Islet precursor cell (in vitro differentiated cells): ENCODE results near the gene ZFP1.
"Not testable (repeated sequence)": the region's sequence is repeated elsewhere in the genome, so short reads cannot be mapped to it uniquely, and the experiment has no call there.

Experiments used
- DNase-seq: peaks from one replicate; pipeline ENCODE4 v3.0.0-alpha.2; 2018

The ZFP1 gene

DNA sequence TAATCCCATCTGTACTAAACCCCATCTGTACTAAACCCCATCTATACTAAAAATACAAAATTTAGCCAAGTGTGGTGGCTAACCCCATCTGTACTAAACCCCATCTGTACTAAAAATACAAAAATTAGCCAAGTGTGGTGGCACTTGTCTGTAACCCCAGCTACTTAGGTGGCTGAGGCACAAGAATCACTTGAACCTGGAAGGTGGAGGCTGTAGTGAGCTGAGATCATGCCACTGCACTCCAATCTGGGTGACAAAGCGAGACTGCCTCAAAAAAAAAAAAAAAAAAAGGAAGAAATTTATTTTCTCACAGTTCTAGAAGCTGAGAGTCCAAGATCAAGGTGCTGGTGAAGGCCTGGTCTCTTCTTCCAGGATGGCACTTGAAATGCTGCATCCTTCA lies 12.1 kb downstream of the ZFP1 start:
- DNase-seq = no peak

- DNase-seq = no peak
Measured at GRCh38 chr16:75169899-75170405, 21.6 kb downstream of the ZFP1 start.

DNA sequence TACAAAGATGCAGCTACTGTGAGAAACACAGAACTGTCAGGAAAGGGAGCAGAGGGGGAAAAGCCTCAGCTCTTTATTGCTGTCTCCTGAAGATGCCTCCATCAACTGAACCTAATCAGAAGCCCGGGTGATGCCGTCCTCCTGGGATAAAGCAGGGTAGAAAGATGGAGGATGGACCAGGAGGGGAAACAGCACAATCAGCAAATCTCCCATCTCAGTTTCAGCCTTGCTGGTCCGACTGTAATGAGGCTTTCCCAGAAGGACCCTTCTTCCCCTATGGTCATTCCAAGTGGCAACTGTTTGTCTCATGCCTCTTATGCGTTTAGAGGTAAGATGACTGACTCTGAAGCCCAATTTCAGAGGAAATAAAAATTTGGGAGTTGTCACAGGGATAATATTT lies 24.3 kb downstream of the ZFP1 start:
- no peak for DNase-seq

DNA sequence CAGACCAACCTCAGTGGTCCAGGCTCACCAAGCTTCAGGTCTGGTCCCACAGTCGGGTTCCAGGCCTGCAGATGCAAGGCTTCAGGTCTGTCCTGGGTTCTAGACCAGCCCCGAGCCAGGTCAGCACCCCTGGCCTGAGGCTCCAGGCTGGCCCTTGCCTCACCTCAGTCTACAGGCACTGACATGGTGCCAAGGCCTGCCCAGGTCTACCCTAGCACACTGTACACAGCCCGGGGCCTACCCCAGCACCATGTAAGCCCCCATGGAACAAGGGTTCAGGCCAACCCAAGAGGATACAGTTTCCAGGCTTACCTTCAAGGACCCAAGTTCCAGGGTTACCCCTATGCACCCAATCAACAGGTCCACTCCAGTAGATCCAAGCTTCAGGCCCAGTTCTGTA lies 26.8 kb downstream of the ZFP1 start:
- DNase-seq = no peak

- DNase-seq = no peak
Measured at GRCh38 chr16:75176926-75177325, 28.6 kb downstream of the ZFP1 start.

DNA sequence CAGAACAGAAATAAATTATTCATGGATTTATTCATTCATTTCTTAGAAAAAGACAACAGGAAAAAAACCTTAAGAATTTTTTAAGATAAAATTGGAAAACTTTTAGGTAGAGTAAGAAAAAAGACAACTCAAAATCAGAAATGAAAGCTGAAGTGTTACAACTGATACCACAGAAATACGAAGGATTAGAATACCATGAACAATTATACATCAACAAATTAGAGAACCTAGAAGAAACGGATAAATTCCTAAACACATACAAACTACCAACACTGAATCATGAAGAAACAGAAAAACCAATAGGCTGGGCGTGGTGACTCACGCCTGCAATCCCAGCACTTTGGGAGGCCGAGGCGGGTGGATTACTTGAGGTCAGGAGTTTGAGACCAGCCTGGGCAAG lies 30.9 kb downstream of the ZFP1 start:
- DNase-seq = no peak

GRCh38 chr16:75181630-75182029 lies 33.3 kb downstream of the ZFP1 start:
- no peak for DNase-seq

- DNase-seq = no peak
Measured at GRCh38 chr16:75188832-75189477, 40.6 kb downstream of the ZFP1 start.

GRCh38 chr16:75189638-75190245 lies 41.4 kb downstream of the ZFP1 start:
- DNase-seq = no peak

- no peak for DNase-seq
Measured at GRCh38 chr16:75192606-75193264, 44.4 kb downstream of the ZFP1 start.

DNA sequence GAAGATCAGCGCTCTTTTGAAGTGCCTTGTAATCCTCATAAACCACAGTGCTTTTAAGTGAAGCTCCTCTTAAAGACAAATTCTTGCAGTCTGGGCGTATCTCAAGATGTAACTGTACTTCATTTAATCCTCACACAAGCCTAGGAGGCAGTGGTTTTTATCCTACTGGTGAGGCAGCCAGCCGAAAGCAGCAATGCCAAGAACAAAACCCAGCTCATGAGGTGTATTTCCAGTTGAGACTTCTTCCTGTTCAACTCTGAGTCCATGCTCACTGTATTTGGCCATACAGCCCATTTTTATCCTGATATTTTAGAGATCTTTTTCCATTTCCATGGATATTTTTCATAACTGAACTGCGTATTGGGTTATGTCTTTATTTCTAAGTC lies 44.9 kb downstream of the ZFP1 start:
- no peak for DNase-seq

DNA sequence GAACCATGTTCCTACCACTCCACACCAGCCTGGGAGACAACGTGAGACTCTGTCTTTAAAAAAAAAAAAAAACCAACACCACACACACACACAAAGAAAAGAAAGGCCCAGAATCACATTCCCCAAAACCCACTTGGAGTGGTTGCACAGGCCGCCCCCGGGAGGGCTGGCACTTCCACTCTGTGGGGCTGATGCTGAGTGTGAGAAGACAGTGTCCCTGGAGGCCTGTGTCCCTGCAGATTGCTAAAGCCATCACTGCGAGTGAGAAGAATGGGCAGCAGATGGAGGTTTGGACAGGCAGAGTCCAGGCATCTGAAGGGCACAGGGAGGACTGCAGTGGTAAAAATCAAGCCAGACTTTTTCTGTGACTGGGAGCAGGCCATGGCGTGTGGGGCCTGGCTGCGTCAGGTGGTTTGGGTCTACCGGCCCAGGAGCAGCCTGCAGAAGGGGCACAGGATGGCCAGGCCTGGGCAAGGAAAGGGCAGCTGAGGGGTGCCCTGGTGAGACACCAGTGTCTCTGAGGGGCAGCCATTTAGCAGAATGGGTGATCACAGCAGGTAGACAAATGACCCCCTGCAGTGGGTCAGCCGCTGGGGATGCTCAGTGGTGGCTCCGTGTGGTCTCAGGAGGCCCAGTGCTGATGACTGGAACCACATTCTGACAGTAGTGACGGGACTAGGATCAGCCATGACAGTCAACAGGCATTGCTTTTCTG lies 45.6 kb downstream of the ZFP1 start:
- no peak for DNase-seq

- DNase-seq = no peak
Measured at GRCh38 chr16:75195811-75196790, 47.8 kb downstream of the ZFP1 start.

- no peak for DNase-seq
Measured at GRCh38 chr16:75196836-75197235, 48.5 kb downstream of the ZFP1 start.

DNA sequence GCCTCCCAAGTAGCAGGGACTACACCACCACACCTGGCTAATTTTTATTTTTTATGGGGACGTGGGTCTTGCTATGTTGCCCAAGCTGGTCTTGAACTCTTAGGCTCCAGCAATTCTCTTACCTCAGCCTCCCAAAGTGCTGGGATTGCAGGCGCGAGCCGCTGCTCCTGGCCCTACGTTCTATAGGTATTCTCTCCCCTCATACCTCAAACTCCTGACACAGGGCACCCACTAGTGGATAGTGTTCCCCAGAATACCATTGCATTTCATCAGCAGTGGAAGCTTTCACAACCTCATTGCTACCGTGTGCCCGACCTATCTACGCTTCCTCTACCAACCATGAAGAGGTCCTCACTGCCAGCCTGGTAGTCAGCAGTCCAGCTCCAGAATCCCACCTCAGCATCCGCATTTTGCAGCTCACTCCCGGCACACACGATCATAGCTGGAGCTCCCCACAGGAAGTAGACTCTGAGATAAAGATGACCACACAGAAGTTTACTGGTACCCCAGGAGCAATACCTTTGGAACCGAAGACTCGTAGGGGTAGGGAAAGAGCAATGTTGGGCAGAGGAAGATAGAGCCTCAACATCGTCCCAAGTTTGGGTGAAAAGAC lies 49.3 kb downstream of the ZFP1 start:
- no peak for DNase-seq

- no peak for DNase-seq
Measured at GRCh38 chr16:75198135-75198600, 49.8 kb downstream of the ZFP1 start.

DNA sequence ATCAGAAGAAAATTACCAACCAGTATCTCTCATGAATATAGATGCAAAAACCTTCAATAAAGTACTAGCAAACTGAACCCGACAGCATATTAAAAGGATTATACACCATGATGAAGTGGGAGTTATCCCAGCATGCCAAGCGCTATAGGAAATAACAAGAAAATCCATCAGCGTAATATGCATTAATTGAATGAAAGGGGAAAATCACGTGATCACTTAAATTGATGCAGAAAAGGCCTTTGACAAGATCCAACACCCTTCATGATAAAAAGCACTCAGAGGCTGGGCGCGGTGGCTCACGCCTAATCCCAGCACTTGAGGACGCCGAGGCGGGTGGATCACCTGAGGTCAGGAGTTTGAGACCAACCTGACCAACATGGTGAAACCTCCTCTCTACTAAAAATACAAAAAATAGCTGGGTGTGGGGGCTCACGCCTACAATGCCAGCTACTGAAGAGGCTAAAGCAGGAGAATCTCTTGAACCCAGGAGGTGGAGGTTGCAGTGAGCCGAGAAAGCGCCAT lies 53.8 kb downstream of the ZFP1 start:
- no peak for DNase-seq

DNA sequence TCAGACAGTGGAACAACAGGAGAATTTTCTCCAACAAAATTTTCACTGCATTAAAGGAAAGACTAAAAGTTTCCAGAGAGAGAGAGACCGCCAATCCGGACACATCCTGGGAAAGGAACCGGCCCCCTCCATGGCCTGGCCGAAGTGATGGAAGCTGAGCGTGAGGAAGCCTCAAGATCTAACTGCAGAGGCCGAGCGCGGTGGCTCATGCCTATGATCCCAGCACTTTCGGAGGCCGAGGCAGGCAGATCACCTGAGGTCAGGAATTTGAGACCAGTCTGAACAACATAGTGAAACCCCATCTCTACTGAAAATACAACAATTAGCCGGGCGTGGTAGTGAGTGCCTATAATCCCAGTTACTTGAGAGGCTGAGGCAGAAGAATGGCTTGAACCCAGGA lies 54.8 kb downstream of the ZFP1 start:
- no peak for DNase-seq

GRCh38 chr16:75203667-75204409 lies 55.5 kb downstream of the ZFP1 start:
- no peak for DNase-seq

- no peak for DNase-seq
Measured at GRCh38 chr16:75204410-75204758, 56.1 kb downstream of the ZFP1 start.

DNA sequence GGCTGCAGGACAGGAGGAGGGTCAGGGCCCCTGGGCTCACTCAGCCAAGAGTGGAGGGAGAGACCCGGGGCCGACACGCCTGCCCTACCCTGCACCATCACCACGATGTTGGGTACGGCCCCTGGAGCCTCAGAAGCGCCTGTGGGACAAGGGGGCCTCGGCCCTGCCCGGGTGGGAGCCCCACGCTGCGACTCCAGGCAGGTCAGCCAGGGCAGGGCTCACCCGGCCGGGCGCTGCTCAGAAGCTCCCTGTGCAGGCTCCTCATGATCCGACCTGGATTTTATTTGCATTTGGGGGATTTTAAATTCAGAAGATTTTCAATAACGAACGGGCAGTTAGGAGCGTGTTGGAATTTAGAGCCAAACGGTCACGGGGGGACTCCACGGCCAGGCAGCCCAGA lies 56.6 kb downstream of the ZFP1 start:
- not testable (repeated sequence) for DNase-seq
